Measurements from ENCODE around the gene CARMIL1.

The CARMIL1 gene

GRCh38 chr6:25450469-25451198, 171.5 kb downstream of the CARMIL1 start:
- no peak for DNase-seq

GRCh38 chr6:25452031-25452430, 172.9 kb downstream of the CARMIL1 start:
- DNase-seq: no peak

GRCh38 chr6:25453288-25453687, 174.1 kb downstream of the CARMIL1 start:
- no peak for DNase-seq

- no peak for DNase-seq
Observed at GRCh38 chr6:25454136-25454535, 175.0 kb downstream of the CARMIL1 start.

- no peak for DNase-seq
Observed at GRCh38 chr6:25456249-25457040, 177.3 kb downstream of the CARMIL1 start.

- DNase-seq: no peak
Observed at GRCh38 chr6:25457516-25457915, 178.3 kb downstream of the CARMIL1 start.

- no peak for DNase-seq
Observed at GRCh38 chr6:25458485-25458884, 179.3 kb downstream of the CARMIL1 start.

GRCh38 chr6:25462235-25462897, 183.2 kb downstream of the CARMIL1 start:
- no peak for DNase-seq

- no peak for DNase-seq
Observed at GRCh38 chr6:25463441-25463840, 184.3 kb downstream of the CARMIL1 start.

- no peak for DNase-seq
Observed at GRCh38 chr6:25464225-25464624, 185.1 kb downstream of the CARMIL1 start.

GRCh38 chr6:25465941-25466340, 186.8 kb downstream of the CARMIL1 start:
- no peak for DNase-seq

- DNase-seq: no peak
Observed at GRCh38 chr6:25468881-25469280, 189.7 kb downstream of the CARMIL1 start.

- no peak for DNase-seq
Observed at GRCh38 chr6:25469797-25470388, 190.7 kb downstream of the CARMIL1 start.

- DNase-seq: no peak
Observed at GRCh38 chr6:25472306-25472705, 193.1 kb downstream of the CARMIL1 start.

- no peak for DNase-seq
Observed at GRCh38 chr6:25472906-25473305, 193.7 kb downstream of the CARMIL1 start.

GRCh38 chr6:25473447-25473846, 194.3 kb downstream of the CARMIL1 start:
- DNase-seq: no peak

GRCh38 chr6:25476126-25476525, 197.0 kb downstream of the CARMIL1 start:
- DNase-seq: no peak

- no peak for DNase-seq
Observed at GRCh38 chr6:25477006-25477590, 197.9 kb downstream of the CARMIL1 start.

GRCh38 chr6:25478973-25479372, 199.8 kb downstream of the CARMIL1 start:
- no peak for DNase-seq

GRCh38 chr6:25481267-25481666, 202.1 kb downstream of the CARMIL1 start:
- DNase-seq: no peak

- no peak for DNase-seq
Observed at GRCh38 chr6:25482996-25483395, 203.8 kb downstream of the CARMIL1 start.

- DNase-seq: no peak
Observed at GRCh38 chr6:25483943-25484342, 204.8 kb downstream of the CARMIL1 start.

- no peak for DNase-seq
Observed at GRCh38 chr6:25484900-25485299, 205.7 kb downstream of the CARMIL1 start.
